Effector memory CD8-positive, alpha-beta T cell (primary cell): ENCODE measurements around the gene FOXK1.
A peak's percentile ranks its signal among the peaks of the same experiment; 100 is the strongest.
"Not testable (repeated sequence)": the region's sequence is repeated elsewhere in the genome, so short reads cannot be mapped to it uniquely, and the experiment has no call there.

Experiments used
- ATAC-seq: fragments of 150-1000 bp; cut with Tn5 transposase; replicated peaks from 2 replicates; pipeline ENCODE4 v1.10.0; 2021; ENCODE audit warnings: mild to moderate bottlenecking, moderate library complexity
- DNase-seq, 3 experiments: peaks; one replicate each; pipeline ENCODE4 v3.0.0; 2021
- H3K27ac Mint-ChIP-seq, 2 donors: one replicate each; pipeline ENCODE4 v1.8.0; 2022; ENCODE audit warnings: mild to moderate bottlenecking in 2 of 2, mixed read lengths in 2 of 2, moderate library complexity in 2 of 2
- H3K27me3 Mint-ChIP-seq, 2 donors: one replicate each; pipeline ENCODE4 v1.8.0; 2022; ENCODE audit warnings: mixed read lengths in 2 of 2
- H3K36me3 Mint-ChIP-seq: one replicate; pipeline ENCODE4 v1.8.0; 2022; ENCODE audit warnings: mild to moderate bottlenecking, moderate library complexity, mixed read lengths; ENCODE audit not compliant: insufficient read depth
- H3K4me1 Mint-ChIP-seq, 2 donors: one replicate each; pipeline ENCODE4 v1.8.0; 2022; ENCODE audit warnings: low read depth in 2 of 2, mixed read lengths in 2 of 2
- H3K4me3 Mint-ChIP-seq, 2 donors: one replicate each; pipeline ENCODE4 v1.8.0; 2022; ENCODE audit warnings: mild to moderate bottlenecking in 2 of 2, mixed read lengths in 2 of 2, moderate library complexity in 2 of 2
- H3K9me3 Mint-ChIP-seq, 2 donors: one replicate each; pipeline ENCODE4 v1.8.0; 2022; ENCODE audit warnings: mixed read lengths in 2 of 2

The FOXK1 gene

GRCh38 chr7:4681218-4681851 is 760 bp upstream of the FOXK1 start:
- peak overlapping the region; percentile 84 to 87 for H3K4me3 Mint-ChIP-seq
- peaks cover 36% of the 10 kb centered on the region for H3K36me3 Mint-ChIP-seq
- ATAC-seq (no peak), DNase-seq (no peak)
- peaks cover 25 to 29% of the 10 kb centered on the region in 2 donors for H3K4me1 Mint-ChIP-seq
- H3K27me3 Mint-ChIP-seq: peaks cover 4 to 23% of the 10 kb centered on the region in 2 donors
- H3K27ac Mint-ChIP-seq: peak overlapping the region; percentile 86 to 90
- no peaks in the 10 kb centered on the region for H3K9me3 Mint-ChIP-seq

- Mint-ChIP-seq H3K9me3 (no peaks in the 10 kb centered on the region), H3K4me1 (peaks cover 34 to 35% of the 10 kb centered on the region in 2 donors)
Measured at GRCh38 chr7:4682621-4683042, 537 bp downstream of the FOXK1 start.

GRCh38 chr7:4683043-4683883 is 1.2 kb downstream of the FOXK1 start:
- H3K9me3 Mint-ChIP-seq: no peaks in the 10 kb centered on the region
- H3K4me3 Mint-ChIP-seq: peak overlapping the region; percentile 89 to 96
- peaks cover 4 to 14% of the 10 kb centered on the region in 2 donors for H3K27me3 Mint-ChIP-seq
- peaks cover 38 to 39% of the 10 kb centered on the region in 2 donors for H3K4me1 Mint-ChIP-seq
- H3K36me3 Mint-ChIP-seq: peaks cover 48% of the 10 kb centered on the region
- DNase-seq (peak in 2 of 3 experiments; percentile 3 to 4), ATAC-seq (no peak)
- H3K27ac Mint-ChIP-seq: peak overlapping the region; percentile 97 to 98

More at GRCh38 chr7:4682621-4683042, 537 bp downstream of the FOXK1 start:
- Mint-ChIP-seq H3K27me3 (peaks cover 4 to 20% of the 10 kb centered on the region in 2 donors), H3K27ac (peak overlapping the region; percentile 97 to 98), H3K36me3 (peaks cover 44% of the 10 kb centered on the region), H3K4me3 (peak overlapping the region; percentile 89 to 96)
- peak; percentile 23 to 36 (median 24) for DNase-seq
- peak; percentile 32 for ATAC-seq

- Mint-ChIP-seq H3K36me3 (peaks cover 53% of the 10 kb centered on the region), H3K9me3 (no peaks in the 10 kb centered on the region), H3K4me3 (peak overlapping the region; percentile 89 to 96), H3K4me1 (peaks cover 43 to 45% of the 10 kb centered on the region in 2 donors), H3K27ac (peak overlapping the region; percentile 97 to 98), H3K27me3 (peaks cover 0 to 8% of the 10 kb centered on the region in 2 donors)
- DNase-seq (peak; percentile 5 to 36 (median 23)), ATAC-seq (peak; percentile 39)
Measured at GRCh38 chr7:4683884-4684565, 1.9 kb downstream of the FOXK1 start.

DNA sequence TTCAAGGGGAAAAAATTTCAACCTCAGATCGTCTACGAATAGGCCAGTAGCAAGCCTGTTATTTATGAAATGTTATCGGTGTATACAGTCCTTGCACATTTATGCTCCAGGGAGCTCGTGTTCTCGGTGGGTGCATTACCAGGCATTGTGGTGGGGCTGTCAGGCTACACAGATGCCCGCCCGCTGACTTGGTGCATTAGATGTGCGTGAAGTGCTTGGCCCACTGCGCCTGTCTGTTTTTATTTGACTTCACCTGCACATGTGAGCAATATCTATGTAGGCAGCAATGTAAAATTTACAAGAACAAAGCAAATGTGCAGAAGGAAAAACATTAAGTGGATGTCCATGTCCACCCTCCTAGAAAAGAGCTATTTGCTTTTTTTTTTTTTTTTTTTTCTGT is 2.8 kb downstream of the FOXK1 start:
- H3K36me3 Mint-ChIP-seq: peaks cover 50% of the 10 kb centered on the region

DNA sequence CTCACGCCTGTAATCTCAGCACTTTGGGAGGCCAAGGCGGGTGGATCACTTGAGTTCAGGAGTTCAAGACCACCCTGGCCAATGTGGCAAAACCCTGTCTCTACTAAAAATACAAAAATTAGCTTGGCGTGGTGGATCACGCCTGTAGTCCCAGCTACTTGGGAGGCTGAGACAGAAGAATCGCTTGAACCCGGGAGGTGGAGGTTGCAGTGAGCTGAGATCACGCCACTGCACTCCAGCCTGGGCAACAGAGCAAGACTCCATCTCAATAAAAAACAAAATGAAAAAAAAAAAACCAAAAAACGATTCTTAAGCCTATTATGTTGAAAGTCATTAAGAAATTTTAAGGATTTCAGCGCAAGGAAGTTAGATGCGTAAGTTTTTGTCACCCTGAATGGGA is 3.6 kb downstream of the FOXK1 start:
- H3K4me3 Mint-ChIP-seq: peak overlapping the region in 1 of 2 donors; percentile 89

More for the DNA sequence above, 2.8 kb downstream of the FOXK1 start:
- peaks cover 51 to 52% of the 10 kb centered on the region in 2 donors for H3K4me1 Mint-ChIP-seq
- H3K27me3 Mint-ChIP-seq: no peaks in the 10 kb centered on the region
- DNase-seq (no peak), ATAC-seq (no peak)
- peak overlapping the region; percentile 89 to 96 for H3K4me3 Mint-ChIP-seq
- no peaks in the 10 kb centered on the region for H3K9me3 Mint-ChIP-seq
- peak overlapping the region; percentile 97 to 98 for H3K27ac Mint-ChIP-seq

GRCh38 chr7:4687956-4688355 is 5.9 kb downstream of the FOXK1 start:
- Mint-ChIP-seq H3K4me1 (peaks cover 66 to 67% of the 10 kb centered on the region in 2 donors), H3K27ac (no peak overlapping the region), H3K4me3 (peak overlapping the region; percentile 35 to 46), H3K36me3 (peaks cover 36% of the 10 kb centered on the region), H3K9me3 (no peaks in the 10 kb centered on the region), H3K27me3 (no peaks in the 10 kb centered on the region)
- DNase-seq (no peak), ATAC-seq (no peak)

More for the DNA sequence above, 3.6 kb downstream of the FOXK1 start:
- DNase-seq, H3K9me3 Mint-ChIP-seq, H3K27me3 Mint-ChIP-seq, ATAC-seq: not testable (repeated sequence)
- Mint-ChIP-seq H3K36me3 (peaks cover 45% of the 10 kb centered on the region), H3K4me1 (peaks cover 59 to 60% of the 10 kb centered on the region in 2 donors), H3K27ac (peak overlapping the region in 1 of 2 donors; percentile 29)

GRCh38 chr7:4689151-4689550 is 7.1 kb downstream of the FOXK1 start:
- no peaks in the 10 kb centered on the region for H3K9me3 Mint-ChIP-seq
- H3K4me1 Mint-ChIP-seq: peaks cover 59 to 62% of the 10 kb centered on the region in 2 donors
- DNase-seq: no peak
- peaks cover 24% of the 10 kb centered on the region for H3K36me3 Mint-ChIP-seq
- no peaks in the 10 kb centered on the region for H3K27me3 Mint-ChIP-seq
- peak overlapping the region; percentile 15 to 46 for H3K27ac Mint-ChIP-seq
- no peak for ATAC-seq
- no peak overlapping the region for H3K4me3 Mint-ChIP-seq

DNA sequence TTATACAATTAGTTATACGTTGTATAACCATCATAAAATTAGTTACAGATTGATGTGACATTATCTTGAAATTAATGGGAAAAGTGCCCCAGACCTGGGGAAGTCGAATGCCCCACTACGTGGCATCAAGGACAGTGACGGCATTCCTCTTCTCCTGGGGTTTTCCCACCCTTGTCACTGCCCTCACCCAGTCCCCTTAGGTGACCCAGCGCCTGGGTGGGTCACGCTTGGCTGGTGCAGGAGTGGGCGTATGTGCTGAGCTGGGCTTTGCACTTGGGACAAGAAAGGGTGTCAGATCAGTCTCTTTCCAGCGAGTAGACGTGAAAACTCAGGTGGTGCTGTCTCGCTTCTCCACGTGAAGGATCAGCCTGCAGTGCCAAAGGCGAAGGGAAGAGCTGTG is 7.6 kb downstream of the FOXK1 start:
- DNase-seq (no peak), ATAC-seq (no peak)
- peaks cover 19% of the 10 kb centered on the region for H3K36me3 Mint-ChIP-seq
- H3K27ac Mint-ChIP-seq: peak overlapping the region in 1 of 2 donors; percentile 46
- no peaks in the 10 kb centered on the region for H3K27me3 Mint-ChIP-seq
- H3K9me3 Mint-ChIP-seq: no peaks in the 10 kb centered on the region
- peaks cover 57 to 61% of the 10 kb centered on the region in 2 donors for H3K4me1 Mint-ChIP-seq
- peak overlapping the region; percentile 0 to 6 for H3K4me3 Mint-ChIP-seq

DNA sequence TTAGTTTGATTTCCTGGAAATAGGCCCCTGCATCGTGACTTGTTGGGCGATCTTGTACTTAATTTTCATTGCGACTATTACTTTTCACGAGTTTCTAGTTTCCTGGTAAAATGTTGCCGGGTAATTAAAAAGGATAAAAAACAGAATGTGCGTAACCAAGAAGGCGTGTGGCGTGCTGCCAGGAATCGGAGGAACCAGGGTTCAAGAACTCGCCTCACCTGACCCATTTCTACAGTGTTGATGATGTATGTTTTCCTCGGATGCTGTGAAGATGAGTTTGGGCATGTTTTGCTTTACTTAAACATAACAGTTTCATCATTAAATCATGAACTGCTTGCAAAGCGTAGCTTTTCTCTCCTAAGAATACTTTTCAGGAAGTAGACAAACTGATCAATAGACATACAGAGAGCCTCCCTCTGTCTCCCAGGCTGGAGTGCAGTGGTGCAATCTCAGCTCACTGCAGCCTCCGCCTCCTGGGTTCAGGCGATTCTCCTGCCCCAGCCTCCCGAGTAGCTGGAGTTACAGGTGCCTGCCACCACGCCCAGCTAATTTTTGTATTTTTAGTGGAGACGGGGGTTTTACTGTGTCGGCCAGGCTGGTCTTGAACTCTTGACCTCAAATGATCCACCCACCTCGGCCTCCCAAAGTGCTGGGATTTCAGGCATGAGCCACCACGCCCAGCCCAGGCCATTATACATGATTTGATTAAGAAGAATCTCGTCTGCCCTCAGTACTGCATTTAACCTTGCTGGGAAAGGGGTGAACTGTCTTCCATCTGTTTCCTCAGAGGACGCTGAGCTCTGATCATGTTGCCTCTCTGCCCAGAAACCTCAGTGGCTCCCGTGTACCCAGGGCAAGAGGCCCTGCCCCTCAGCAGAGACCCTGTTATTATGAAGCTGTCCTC is 9.1 kb downstream of the FOXK1 start:
- Mint-ChIP-seq H3K9me3 (no peaks in the 10 kb centered on the region), H3K36me3 (peaks cover 20% of the 10 kb centered on the region), H3K4me3 (peak overlapping the region in 1 of 2 donors; percentile 46), H3K27me3 (no peaks in the 10 kb centered on the region), H3K4me1 (peaks cover 57 to 64% of the 10 kb centered on the region in 2 donors), H3K27ac (peak overlapping the region in 1 of 2 donors; percentile 35)
- DNase-seq (no peak), ATAC-seq (no peak)

GRCh38 chr7:4692055-4692454 is 10.0 kb downstream of the FOXK1 start:
- no peak for DNase-seq
- H3K4me1 Mint-ChIP-seq: peaks cover 55 to 61% of the 10 kb centered on the region in 2 donors
- no peaks in the 10 kb centered on the region for H3K9me3 Mint-ChIP-seq
- peak overlapping the region in 1 of 2 donors; percentile 35 for H3K27ac Mint-ChIP-seq
- no peak overlapping the region for H3K4me3 Mint-ChIP-seq
- ATAC-seq: no peak
- H3K27me3 Mint-ChIP-seq: no peaks in the 10 kb centered on the region
- H3K36me3 Mint-ChIP-seq: peaks cover 18% of the 10 kb centered on the region

- Mint-ChIP-seq H3K36me3 (peaks cover 20% of the 10 kb centered on the region), H3K4me1 (peaks cover 53 to 56% of the 10 kb centered on the region in 2 donors)
- ATAC-seq, H3K27ac Mint-ChIP-seq, H3K27me3 Mint-ChIP-seq, H3K4me3 Mint-ChIP-seq, DNase-seq, H3K9me3 Mint-ChIP-seq: not testable (repeated sequence)
Measured at GRCh38 chr7:4692622-4693021, 10.5 kb downstream of the FOXK1 start.
